ENCODE measurements around the gene ADAP2.
A peak's percentile ranks its signal among the peaks of the same experiment; 100 is the strongest.
"Not testable (repeated sequence)": the region's sequence is repeated elsewhere in the genome, so short reads cannot be mapped to it uniquely, and the experiment has no call there.

Gene ADAP2

DNA sequence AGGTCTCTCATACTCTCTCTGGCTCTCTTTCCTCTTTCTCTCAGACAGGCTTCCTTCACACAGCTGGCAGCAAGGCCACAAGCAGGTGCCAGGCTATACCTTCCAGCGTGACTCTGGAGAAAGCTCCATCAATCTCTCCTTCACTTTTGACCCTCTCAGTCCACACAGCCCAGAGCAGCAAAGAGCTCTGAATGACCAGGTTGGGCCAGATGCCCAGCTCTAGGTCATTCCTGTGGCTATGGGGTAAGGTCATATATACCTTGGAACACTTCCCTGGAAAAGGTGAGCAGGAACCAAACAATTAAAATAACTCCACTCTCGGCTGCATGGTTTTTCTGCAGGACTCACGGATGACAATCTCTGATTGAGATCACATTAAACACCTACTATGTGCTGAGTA is 8.8 kb downstream of the ADAP2 start:
- no peak overlapping the region for H3K4me3 ChIP-seq (ENCODE audit: low read length)
- no peak for TF ChIP-seq CTCF (conservative IDR thresholded peaks at IDR 0.05; ENCODE audit: low read length)
- no peak for DNase-seq (ENCODE audit: low read depth)

GRCh38 chr17:30931582-30931981 is 9.8 kb downstream of the ADAP2 start:
- H3K4me3 ChIP-seq (ENCODE audit: low read length); DNase-seq (ENCODE audit: low read depth): not testable (repeated sequence)

DNA sequence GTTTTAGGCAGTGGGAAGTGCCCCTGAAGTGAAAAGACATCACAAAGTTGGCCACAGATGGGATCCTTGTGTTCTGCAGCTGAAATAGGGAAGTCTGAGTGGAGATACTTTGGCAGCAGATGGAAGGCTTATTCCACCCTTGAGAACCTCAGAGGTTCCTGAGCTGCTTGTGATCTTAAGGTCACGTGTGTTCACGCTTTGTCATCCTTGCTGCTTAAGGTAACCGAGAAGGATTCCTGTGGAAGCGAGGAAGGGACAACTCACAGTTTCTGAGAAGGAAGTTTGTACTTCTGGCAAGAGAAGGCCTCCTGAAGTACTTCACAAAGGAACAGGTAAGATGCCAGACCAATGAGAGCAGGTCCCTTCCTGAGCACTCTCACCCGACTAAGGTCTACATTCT is 12.2 kb downstream of the ADAP2 start:
- DNase-seq (ENCODE audit: low read depth), result no peak
- H3K4me3 ChIP-seq (ENCODE audit: low read length), result no peak overlapping the region
- no peak for TF ChIP-seq CTCF (conservative IDR thresholded peaks at IDR 0.05; ENCODE audit: low read length)

DNA sequence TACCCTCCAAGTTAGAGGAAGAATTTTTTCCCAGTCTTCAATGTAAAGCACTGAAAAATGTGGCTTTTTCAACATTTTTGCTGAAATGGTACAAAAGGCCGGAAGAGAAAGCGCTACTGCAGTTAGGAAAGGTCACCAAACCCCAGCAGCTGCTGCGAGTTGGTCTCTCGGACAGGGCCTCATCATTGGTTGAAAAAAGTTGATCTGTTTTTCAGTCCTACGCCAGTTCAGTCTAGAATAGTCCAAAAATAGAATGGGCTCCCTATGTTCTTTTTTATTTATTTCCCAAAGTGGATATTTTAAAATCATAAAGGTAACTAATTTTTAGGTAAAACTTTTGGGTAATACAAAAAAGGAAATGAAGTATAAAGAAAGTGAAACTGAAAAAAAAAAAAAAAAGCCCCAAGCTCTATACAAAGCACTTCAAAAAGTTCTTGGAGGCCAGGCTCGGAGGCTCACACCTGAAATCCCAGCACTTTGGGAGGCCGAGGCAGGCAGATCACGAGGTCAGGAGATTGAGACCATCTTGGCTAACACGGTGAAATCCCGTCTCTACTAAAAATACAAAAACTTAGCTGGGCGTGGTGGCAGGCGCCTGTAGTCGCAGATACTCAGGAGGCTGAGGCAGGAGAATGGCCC is 17.4 kb downstream of the ADAP2 start:
- no peak for DNase-seq (ENCODE audit: low read depth)
- no peak for TF ChIP-seq CTCF (conservative IDR thresholded peaks at IDR 0.05; ENCODE audit: low read length)
- H3K4me3 ChIP-seq (ENCODE audit: low read length), result no peak overlapping the region

- no peak for DNase-seq (ENCODE audit: low read depth)
- H3K4me3 ChIP-seq (ENCODE audit: low read length), result no peak overlapping the region
- peak; percentile 14; the same call in 1 of the 2 replicates for TF ChIP-seq CTCF (conservative IDR thresholded peaks at IDR 0.05; ENCODE audit: low read length)
Measured at GRCh38 chr17:30942308-30943079, 20.7 kb downstream of the ADAP2 start.

GRCh38 chr17:30947796-30948195 is 26.1 kb downstream of the ADAP2 start:
- DNase-seq (ENCODE audit: low read depth), result no peak
- TF ChIP-seq CTCF (conservative IDR thresholded peaks at IDR 0.05; ENCODE audit: low read length), result no peak
- H3K4me3 ChIP-seq (ENCODE audit: low read length), result no peak overlapping the region

GRCh38 chr17:30950189-30950588 is 28.4 kb downstream of the ADAP2 start:
- DNase-seq (ENCODE audit: low read depth), result no peak
- TF ChIP-seq CTCF (conservative IDR thresholded peaks at IDR 0.05; ENCODE audit: low read length), result no peak
- no peak overlapping the region for H3K4me3 ChIP-seq (ENCODE audit: low read length)
